ENCODE results near the gene IL17RD. TPM values are rescaled to one million over a fixed set of nuclear protein-coding genes. Genes with fewer than 3 reads are reported as not detected.

IL17RD gene
- total and polyA plus RNA-seq, 2 experiments from 2014 or later, result 10.7 to 104 TPM

DNA sequence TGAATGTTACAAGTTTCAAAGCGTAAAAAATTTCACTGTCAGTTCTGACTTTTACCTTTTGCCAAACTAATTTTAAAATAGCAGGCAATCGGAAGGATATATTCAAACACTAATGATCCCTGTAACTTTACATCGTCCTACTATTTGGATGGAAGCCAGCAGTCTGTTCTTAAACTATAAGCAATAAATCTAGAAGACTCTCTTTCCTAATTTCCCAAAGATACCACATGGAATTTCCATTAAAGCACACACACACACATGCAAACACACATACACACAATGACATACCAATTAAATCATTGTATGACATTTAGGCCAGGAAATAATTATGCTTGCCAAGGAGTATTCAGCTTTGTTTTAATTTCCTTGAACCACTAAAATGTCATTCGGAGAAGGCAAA is 32.0 kb downstream of the IL17RD start:
- H4K20me1 ChIP-seq (replicated peaks; ENCODE audit: insufficient read depth), result no peaks in the 10 kb centered on the region
- no peak overlapping the region for H2AFZ ChIP-seq
- peak overlapping the region; percentile 26; the same call in 1 of the 2 replicates for H3K4me2 ChIP-seq
- H3K79me2 ChIP-seq (replicated peaks; ENCODE audit: insufficient read depth), result peaks cover 68% of the 10 kb centered on the region
- peaks cover 33% of the 10 kb centered on the region for H3F3A ChIP-seq (replicated peaks; ENCODE audit: low read depth)
- Mint-ChIP-seq H3K9me3 (no peaks in the 10 kb centered on the region), H3K27ac (peak overlapping the region; percentile 69), H3K36me3 (ENCODE audit: low read depth) (peaks cover 30% of the 10 kb centered on the region), H3K4me1 (peaks cover 90% of the 10 kb centered on the region), H3K4me3 (no peak overlapping the region; the same call in 2 of the 3 replicates), H3K27me3 (ENCODE audit: insufficient read depth, low read depth, poor library complexity) (peaks cover 32% of the 10 kb centered on the region)
- TF ChIP-seq ETS1 (IDR thresholded peaks at IDR 0.05), result no peak
- no peak for TF ChIP-seq ZNF331 (CRISPR knock-in tag; IDR thresholded peaks at IDR 0.05; ENCODE audit: low read depth)
- TF ChIP-seq STAT1 (IDR thresholded peaks at IDR 0.05; ENCODE audit: unreplicated experiment), result no peak
- TF ChIP-seq EZH2 (IDR thresholded peaks at IDR 0.05; ENCODE audit: low read depth, unreplicated experiment), result no peak
- TF ChIP-seq CREB1 (CRISPR knock-in tag; IDR thresholded peaks at IDR 0.05; ENCODE audit: low read depth), result no peak
- TF ChIP-seq ZNF462 (CRISPR knock-in tag; IDR thresholded peaks at IDR 0.05), result no peak
- TF ChIP-seq JUNB (IDR thresholded peaks at IDR 0.05; ENCODE audit: unreplicated experiment), result no peak
- peaks cover 90% of the 10 kb centered on the region for H3K4me1 ChIP-seq (ENCODE audit: insufficient read depth)
- ATAC-seq (no peak), DNase-seq (ENCODE audit: low spot score) (no peak)
- H3K36me3 ChIP-seq (ENCODE audit: insufficient read depth), result no peaks in the 10 kb centered on the region
- H3K27ac ChIP-seq (ENCODE audit: low read depth), result 0 out of 2 replicates have a peak overlapping the region, but pooled peaks have one; percentile 98
- no peaks in the 10 kb centered on the region for H3K27me3 ChIP-seq (ENCODE audit: insufficient read depth)
- no peaks in the 10 kb centered on the region; the same call in 1 of the 2 replicates for H3K9me2 ChIP-seq (ENCODE audit: insufficient read depth)
- H3K4me3 ChIP-seq, result no peak overlapping the region
